ENCODE results near the gene PSMC2. TPM values are rescaled to one million over a fixed set of nuclear protein-coding genes. Genes with fewer than 3 reads are reported as not detected.

Gene PSMC2
- total RNA-seq, 1 donor from 2014 or later = 182 TPM

DNA sequence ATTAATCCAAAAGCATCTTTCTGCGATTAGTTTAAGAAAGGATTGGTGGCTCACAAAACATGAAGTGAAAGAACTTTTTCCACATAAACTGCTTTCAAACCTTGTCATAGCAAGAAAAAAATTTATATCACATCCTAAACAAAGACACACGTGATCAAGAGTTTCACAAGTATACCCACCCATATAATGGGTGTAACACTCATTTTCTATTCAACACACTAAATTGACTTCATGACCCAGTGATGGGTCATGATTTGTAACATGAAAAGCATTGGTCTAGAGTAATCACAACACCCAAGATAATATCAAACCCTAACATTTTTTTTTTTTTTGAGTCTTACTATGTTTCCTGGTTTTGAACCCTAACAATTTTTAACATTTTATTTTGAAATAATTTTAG is 32.6 kb upstream of the PSMC2 start:
- no peak for DNase-seq (ENCODE audit: low read depth)
- no peak for FAIRE-seq
- H3K4me3 ChIP-seq (ENCODE audit: low read depth, low read length) = no peak overlapping the region
- H3K27me3 ChIP-seq (ENCODE audit: control insufficient read depth, insufficient read depth, low read length) = no peaks in the 10 kb centered on the region
- TF ChIP-seq, protein P1, sequence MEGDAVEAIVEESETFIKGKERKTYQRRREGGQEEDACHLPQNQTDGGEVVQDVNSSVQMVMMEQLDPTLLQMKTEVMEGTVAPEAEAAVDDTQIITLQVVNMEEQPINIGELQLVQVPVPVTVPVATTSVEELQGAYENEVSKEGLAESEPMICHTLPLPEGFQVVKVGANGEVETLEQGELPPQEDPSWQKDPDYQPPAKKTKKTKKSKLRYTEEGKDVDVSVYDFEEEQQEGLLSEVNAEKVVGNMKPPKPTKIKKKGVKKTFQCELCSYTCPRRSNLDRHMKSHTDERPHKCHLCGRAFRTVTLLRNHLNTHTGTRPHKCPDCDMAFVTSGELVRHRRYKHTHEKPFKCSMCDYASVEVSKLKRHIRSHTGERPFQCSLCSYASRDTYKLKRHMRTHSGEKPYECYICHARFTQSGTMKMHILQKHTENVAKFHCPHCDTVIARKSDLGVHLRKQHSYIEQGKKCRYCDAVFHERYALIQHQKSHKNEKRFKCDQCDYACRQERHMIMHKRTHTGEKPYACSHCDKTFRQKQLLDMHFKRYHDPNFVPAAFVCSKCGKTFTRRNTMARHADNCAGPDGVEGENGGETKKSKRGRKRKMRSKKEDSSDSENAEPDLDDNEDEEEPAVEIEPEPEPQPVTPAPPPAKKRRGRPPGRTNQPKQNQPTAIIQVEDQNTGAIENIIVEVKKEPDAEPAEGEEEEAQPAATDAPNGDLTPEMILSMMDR (IDR thresholded peaks at IDR 0.05; ENCODE audit: insufficient read depth, low read length, severe bottlenecking) = no peak
- H3K36me3 ChIP-seq (ENCODE audit: control insufficient read depth, insufficient read depth, low read length) = peaks cover 12% of the 10 kb centered on the region

DNA sequence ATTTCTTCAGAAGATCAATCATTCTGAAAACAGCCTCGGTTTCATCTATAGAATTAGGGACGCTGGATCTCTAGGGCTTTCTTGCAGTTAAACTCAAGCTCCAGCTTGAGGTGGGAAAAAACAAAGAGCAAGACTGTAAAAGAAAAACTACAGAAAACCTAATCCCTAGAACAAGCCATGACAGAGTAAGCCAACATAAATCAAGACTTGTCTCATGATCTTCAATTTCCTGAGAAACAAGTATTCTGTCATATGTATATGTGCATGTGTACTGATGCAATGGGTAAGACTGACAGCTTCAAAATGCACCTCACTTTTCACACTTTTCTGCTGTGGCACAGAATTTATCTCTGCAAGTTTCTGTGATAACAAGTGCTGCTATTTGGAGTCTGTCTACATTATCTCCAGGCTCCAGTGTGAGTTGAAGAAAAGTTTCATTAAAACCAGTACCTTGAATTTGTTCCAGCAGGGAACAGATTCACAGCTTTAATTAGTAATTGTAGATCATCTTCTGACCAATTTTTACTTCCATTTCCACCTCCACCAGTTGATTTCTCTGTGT is 31.0 kb upstream of the PSMC2 start:
- TF ChIP-seq, protein P1 (IDR thresholded peaks at IDR 0.05; ENCODE audit: insufficient read depth, low read length, severe bottlenecking) = no peak
- Histone ChIP-seq H3K27me3 (ENCODE audit: control insufficient read depth, insufficient read depth, low read length) (no peaks in the 10 kb centered on the region), H3K4me3 (ENCODE audit: low read depth, low read length) (no peak overlapping the region), H3K36me3 (ENCODE audit: control insufficient read depth, insufficient read depth, low read length) (peaks cover 10% of the 10 kb centered on the region)
- FAIRE-seq (no peak), DNase-seq (ENCODE audit: low read depth) (no peak)

DNA sequence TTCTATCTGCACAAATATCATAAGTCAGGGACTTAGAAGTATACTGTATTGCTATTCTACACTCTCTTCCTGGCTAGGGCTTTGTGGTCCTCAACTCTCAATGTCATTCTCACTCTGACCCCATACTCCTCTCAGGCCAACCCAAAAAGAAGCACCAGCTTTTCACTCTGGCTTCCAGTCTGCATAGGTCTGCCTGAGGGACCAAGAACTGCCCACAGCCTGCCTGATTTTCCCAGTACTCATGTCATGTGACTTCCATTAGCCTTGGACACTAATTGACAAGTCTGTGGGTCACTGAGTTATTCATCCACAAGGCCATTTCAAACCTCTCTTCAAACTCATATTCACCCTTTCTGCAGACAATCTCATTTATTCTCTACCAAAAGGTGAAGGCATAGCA is 30.4 kb upstream of the PSMC2 start:
- Histone ChIP-seq H3K27me3 (ENCODE audit: control insufficient read depth, insufficient read depth, low read length) (no peaks in the 10 kb centered on the region), H3K36me3 (ENCODE audit: control insufficient read depth, insufficient read depth, low read length) (peaks cover 9% of the 10 kb centered on the region), H3K4me3 (ENCODE audit: low read depth, low read length) (no peak overlapping the region)
- TF ChIP-seq, protein P1 (IDR thresholded peaks at IDR 0.05; ENCODE audit: insufficient read depth, low read length, severe bottlenecking) = no peak
- DNase-seq (ENCODE audit: low read depth) = no peak
- FAIRE-seq = no peak

DNA sequence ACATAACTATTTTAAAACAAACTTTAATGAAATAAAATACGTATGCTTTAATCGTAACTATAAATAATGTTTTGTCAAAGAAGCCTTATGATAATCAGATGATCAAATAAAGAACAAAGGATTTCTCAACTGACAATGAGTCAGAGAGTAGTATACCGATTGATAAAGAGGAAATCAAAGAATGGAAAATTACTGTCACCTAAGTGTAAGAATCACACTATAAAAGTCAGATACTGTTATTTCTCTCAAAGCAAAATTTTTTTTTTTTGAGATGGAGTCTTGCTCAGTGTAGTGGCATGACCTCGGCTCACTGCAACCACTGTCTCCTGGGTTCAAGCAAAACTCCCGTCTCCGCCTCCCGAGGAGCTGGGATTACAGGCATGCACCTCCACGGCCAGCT is 21.7 kb upstream of the PSMC2 start:
- H3K27me3 ChIP-seq (ENCODE audit: control insufficient read depth, insufficient read depth, low read length) = no peaks in the 10 kb centered on the region
- no peak for FAIRE-seq
- TF ChIP-seq, protein P1 (IDR thresholded peaks at IDR 0.05; ENCODE audit: insufficient read depth, low read length, severe bottlenecking) = no peak
- peaks cover 2% of the 10 kb centered on the region for H3K36me3 ChIP-seq (ENCODE audit: control insufficient read depth, insufficient read depth, low read length)
- no peak overlapping the region for H3K4me3 ChIP-seq (ENCODE audit: low read depth, low read length)
- no peak for DNase-seq (ENCODE audit: low read depth)

DNA sequence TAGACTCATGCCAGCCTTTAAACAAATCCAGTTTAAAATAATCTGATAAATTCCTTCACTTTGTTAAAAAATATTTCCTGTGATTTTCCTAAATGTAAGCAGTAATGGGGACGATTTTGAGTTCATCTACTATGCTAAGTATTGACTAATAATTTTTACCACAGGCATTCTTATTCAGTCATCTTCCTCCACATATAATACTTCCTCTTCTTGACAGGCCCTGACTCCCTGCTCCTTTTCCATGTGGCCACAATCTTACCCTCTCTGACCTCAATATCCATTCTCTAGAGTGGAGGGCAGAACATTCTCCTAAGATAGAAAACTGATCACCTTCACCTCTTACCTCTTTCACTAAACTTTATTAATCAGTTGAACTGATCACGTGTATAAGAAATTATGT is 10.7 kb upstream of the PSMC2 start:
- TF ChIP-seq, protein P1 (IDR thresholded peaks at IDR 0.05; ENCODE audit: insufficient read depth, low read length, severe bottlenecking) = no peak
- H3K4me3 ChIP-seq (ENCODE audit: low read depth, low read length) = no peak overlapping the region
- H3K27me3 ChIP-seq (ENCODE audit: control insufficient read depth, insufficient read depth, low read length) = no peaks in the 10 kb centered on the region
- DNase-seq (ENCODE audit: low read depth) (no peak), FAIRE-seq (no peak)
- H3K36me3 ChIP-seq (ENCODE audit: control insufficient read depth, insufficient read depth, low read length) = peaks cover 12% of the 10 kb centered on the region

DNA sequence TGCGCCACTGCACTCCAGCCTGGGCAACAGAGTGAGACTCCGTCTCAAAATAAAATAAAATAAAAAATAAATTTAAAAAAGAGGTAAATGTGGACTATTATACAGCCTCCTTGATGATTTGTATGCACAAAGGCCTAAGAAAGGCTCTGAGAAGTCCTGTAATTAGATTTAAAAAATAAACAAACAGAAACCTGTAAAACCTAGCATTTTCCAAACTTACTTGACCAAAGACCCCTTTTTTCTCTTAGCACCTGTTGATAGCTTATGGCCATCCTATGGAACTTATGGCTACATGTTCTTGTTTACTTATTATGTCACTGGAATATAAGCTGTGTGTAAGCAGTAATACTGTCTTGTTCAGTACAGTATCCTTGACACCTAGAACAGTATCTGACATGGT is 8.6 kb upstream of the PSMC2 start:
- no peak for FAIRE-seq
- DNase-seq (ENCODE audit: low read depth) = no peak
- Histone ChIP-seq H3K27me3 (ENCODE audit: control insufficient read depth, insufficient read depth, low read length) (no peaks in the 10 kb centered on the region), H3K36me3 (ENCODE audit: control insufficient read depth, insufficient read depth, low read length) (peaks cover 10% of the 10 kb centered on the region), H3K4me3 (ENCODE audit: low read depth, low read length) (no peak overlapping the region)
- TF ChIP-seq, protein P1 (IDR thresholded peaks at IDR 0.05; ENCODE audit: insufficient read depth, low read length, severe bottlenecking) = no peak

Measured in bronchial epithelial cell (primary cell).